HG03039 (cell line): ENCODE data around the gene BSN.

Experiments used
- ATAC-seq: cut with Tn5 transposase; IDR thresholded peaks from one replicate; pipeline ENCODE4 v1.9.1; 2021; ENCODE audit warnings: mild to moderate bottlenecking, moderate library complexity; ENCODE audit not compliant: unreplicated experiment

BSN gene

GRCh38 chr3:49602049-49602554 is 47.8 kb downstream of the BSN start:
- no peak for ATAC-seq

GRCh38 chr3:49602877-49603411 is 48.7 kb downstream of the BSN start:
- ATAC-seq = no peak

GRCh38 chr3:49606427-49606826 is 52.1 kb downstream of the BSN start:
- no peak for ATAC-seq

GRCh38 chr3:49607105-49607591 is 52.9 kb downstream of the BSN start:
- no peak for ATAC-seq

GRCh38 chr3:49607796-49608195 is 53.5 kb downstream of the BSN start:
- ATAC-seq = no peak

- ATAC-seq = no peak
Measured at GRCh38 chr3:49609314-49609713, 55.0 kb downstream of the BSN start.

GRCh38 chr3:49609815-49610214 is 55.5 kb downstream of the BSN start:
- no peak for ATAC-seq

- no peak for ATAC-seq
Measured at GRCh38 chr3:49610666-49611280, 56.5 kb downstream of the BSN start.

- ATAC-seq = no peak
Measured at GRCh38 chr3:49611291-49611690, 57.0 kb downstream of the BSN start.

- ATAC-seq = no peak
Measured at GRCh38 chr3:49611719-49612118, 57.4 kb downstream of the BSN start.

GRCh38 chr3:49614936-49615335 is 60.7 kb downstream of the BSN start:
- ATAC-seq = no peak

GRCh38 chr3:49616061-49616460 is 61.8 kb downstream of the BSN start:
- ATAC-seq = no peak

- no peak for ATAC-seq
Measured at GRCh38 chr3:49616491-49616941, 62.2 kb downstream of the BSN start.

- ATAC-seq = no peak
Measured at GRCh38 chr3:49617390-49618013, 63.2 kb downstream of the BSN start.

GRCh38 chr3:49618412-49618811 is 64.1 kb downstream of the BSN start:
- no peak for ATAC-seq

GRCh38 chr3:49619649-49620048 is 65.4 kb downstream of the BSN start:
- ATAC-seq = no peak

GRCh38 chr3:49620728-49621127 is 66.5 kb downstream of the BSN start:
- no peak for ATAC-seq

- ATAC-seq = no peak
Measured at GRCh38 chr3:49623071-49623470, 68.8 kb downstream of the BSN start.

GRCh38 chr3:49625071-49625470 is 70.8 kb downstream of the BSN start:
- ATAC-seq = no peak

- ATAC-seq = no peak
Measured at GRCh38 chr3:49626101-49626581, 71.9 kb downstream of the BSN start.

- ATAC-seq = no peak
Measured at GRCh38 chr3:49626796-49627195, 72.5 kb downstream of the BSN start.

- ATAC-seq = no peak
Measured at GRCh38 chr3:49627634-49628033, 73.4 kb downstream of the BSN start.
